CD14-positive monocyte (primary cell): ENCODE measurements around the gene MSL2. TPM values are rescaled to one million over a fixed set of nuclear protein-coding genes. Genes with fewer than 3 reads are reported as not detected.
A peak's percentile ranks its signal among the peaks of the same experiment; 100 is the strongest.

Experiments
- DNase-seq, 3 donors: peaks; one replicate each; pipeline ENCODE4 v3.0.0-alpha.2; 2011 to 2022
- H2AFZ ChIP-seq: 2 replicates; pipeline ENCODE4 v1.6.0; 2012; ENCODE audit warnings: mild to moderate bottlenecking, low read depth, low read length, inconsistent platforms; ENCODE audit not compliant: insufficient read depth, poor library complexity, severe bottlenecking
- H3K27ac ChIP-seq, 2 donors: 1 replicate in 1 of 2; 2 replicates in 1 of 2; pipeline ENCODE4 v1.5.1; 2012 to 2013; ENCODE audit warnings: low read length in 2 of 2, control low read depth in 1 of 2, inconsistent platforms in 1 of 2, low read depth in 1 of 2, mild to moderate bottlenecking in 1 of 2
- H3K27me3 ChIP-seq, 2 donors: one replicate each; pipeline versions ENCODE4 v1.6.0 to v1.6.1; 2011 to 2013; ENCODE audit warnings: low read length in 2 of 2; ENCODE audit not compliant: control insufficient read depth in 2 of 2, insufficient read depth in 2 of 2
- H3K36me3 ChIP-seq, 2 donors: replicated peaks in 1 of 2; 1 replicate in 1 of 2; 2 replicates in 1 of 2; pipeline versions ENCODE4 v1.5.1 to v1.6.1; 2012 to 2013; ENCODE audit warnings: low read length in 2 of 2, control low read depth in 1 of 2, inconsistent platforms in 1 of 2, mild to moderate bottlenecking in 1 of 2; ENCODE audit not compliant: insufficient read depth in 2 of 2, control insufficient read depth in 1 of 2
- H3K4me1 ChIP-seq, 2 donors: 1 replicate in 1 of 2; 2 replicates in 1 of 2; pipeline versions ENCODE4 v1.5.1 to v1.6.1; 2012 to 2013; ENCODE audit warnings: low read length in 2 of 2, control low read depth in 1 of 2, inconsistent platforms in 1 of 2, mild to moderate bottlenecking in 1 of 2, moderate library complexity in 1 of 2; ENCODE audit not compliant: insufficient read depth in 2 of 2, control insufficient read depth in 1 of 2
- H3K4me2 ChIP-seq: replicated peaks from 2 replicates; pipeline ENCODE3; 2012; ENCODE audit warnings: low read length, moderate library complexity, mild to moderate bottlenecking; ENCODE audit not compliant: poor library complexity, severe bottlenecking; ENCODE audit errors: extremely low read depth
- H3K4me3 ChIP-seq, 3 experiments: fragments of 200-600 bp in 1 of 3; sonication (generic) in 1 of 3; replicated peaks in 1 of 3; 1 replicate in 2 of 3; 2 replicates in 1 of 3; pipeline ENCODE4 v1.5.1; 2011 to 2013; ENCODE audit warnings: low read length in 3 of 3, mild to moderate bottlenecking in 3 of 3, control low read depth in 2 of 3, low read depth in 2 of 3, inconsistent platforms in 1 of 3, moderate library complexity in 1 of 3
- H3K79me2 ChIP-seq: 2 replicates; pipeline ENCODE4 v1.6.0; 2012; ENCODE audit warnings: mild to moderate bottlenecking, control low read depth, inconsistent platforms, low read length, moderate library complexity; ENCODE audit not compliant: insufficient read depth
- H3K9ac ChIP-seq: 2 replicates; pipeline ENCODE4 v1.6.0; 2017; ENCODE audit warnings: low read length, mild to moderate bottlenecking; ENCODE audit not compliant: insufficient read depth, poor library complexity, severe bottlenecking
- H3K9me3 ChIP-seq, 2 donors: replicated peaks in 1 of 2; 1 replicate in 1 of 2; 2 replicates in 1 of 2; pipeline versions ENCODE4 v1.5.1 to v1.6.1; 2012 to 2013; ENCODE audit warnings: low read length in 2 of 2, control low read depth in 1 of 2; ENCODE audit not compliant: control insufficient read depth in 1 of 2, insufficient read depth in 1 of 2
- H4K20me1 ChIP-seq: 2 replicates; pipeline ENCODE4 v1.6.0; 2012; ENCODE audit warnings: mild to moderate bottlenecking, low read length, control low read depth, moderate library complexity; ENCODE audit not compliant: insufficient read depth
- H3K27ac Mint-ChIP-seq, 7 donors: one replicate each; pipeline ENCODE4 v1.8.0; 2020; ENCODE audit warnings: mild to moderate bottlenecking in 7 of 7, mixed read lengths in 7 of 7, moderate library complexity in 6 of 7, inconsistent platforms in 2 of 7
- H3K27me3 Mint-ChIP-seq, 3 donors: one replicate each; pipeline ENCODE4 v1.8.0; 2021 to 2022; ENCODE audit warnings: low read depth in 3 of 3, mild to moderate bottlenecking in 3 of 3, mixed read lengths in 3 of 3, moderate library complexity in 3 of 3, inconsistent platforms in 1 of 3
- H3K36me3 Mint-ChIP-seq, 2 donors: one replicate each; pipeline ENCODE4 v1.8.0; 2020; ENCODE audit warnings: mixed read lengths in 2 of 2, inconsistent platforms in 1 of 2, mild to moderate bottlenecking in 1 of 2
- H3K4me1 Mint-ChIP-seq: one replicate; pipeline ENCODE4 v1.8.0; 2020; ENCODE audit warnings: mild to moderate bottlenecking, mixed read lengths
- H3K4me3 Mint-ChIP-seq, 2 donors: one replicate each; pipeline ENCODE4 v1.8.0; 2020; ENCODE audit warnings: mild to moderate bottlenecking in 2 of 2, mixed read lengths in 2 of 2, moderate library complexity in 1 of 2
- H3K9me3 Mint-ChIP-seq, 7 donors: one replicate each; pipeline ENCODE4 v1.8.0; 2020 to 2022; ENCODE audit warnings: mixed read lengths in 7 of 7, mild to moderate bottlenecking in 6 of 7, moderate library complexity in 6 of 7, inconsistent platforms in 2 of 7
- WGBS: methylation state at CpG from one replicate; pipeline ENCODE4 v1.1.5; 2013; ENCODE audit warnings: missing lambda C conversion rate; ENCODE audit not compliant: insufficient coverage; 5-methylcytosine and 5-hydroxymethylcytosine counted together
- intact Hi-C, 2 donors: fragments of 100-400 bp; cut with micrococcal nuclease; formaldehyde crosslinking; loops; one replicate each; pipeline versions ENCODE4 v1.15.0 to v1.15.1; 2023
- polyA plus RNA-seq, 3 donors: library from polyadenylated mRNA; depleted of rRNA in 1 of 3; unstranded in 2 of 3; stranded (reverse) in 1 of 3; fragments of 300-500 nt in 2 of 3; fragments of >200 nt in 1 of 3; fragmentation: Illumina TruSeq in 2 of 3; gene quantifications; 1 replicate in 2 of 3; 2 replicates in 1 of 3; pipeline ENCODE4 v1.2.3, GENCODE V29; 2012 to 2021
- TF ChIP-seq, protein P1 (sequence below): fragments of 200-600 bp; IDR thresholded peaks from one replicate; pipeline ENCODE4 v1.8.0; 2022; ENCODE audit warnings: antibody characterized with exemption, mild to moderate bottlenecking

MSL2 gene
- polyA plus RNA-seq, 3 donors = 13.3 to 25.5 (median 15.9) TPM

- Mint-ChIP-seq H3K27me3 (no peaks in the 10 kb centered on the region), H3K4me3 (no peak overlapping the region), H3K27ac (peak overlapping the region in 3 of 7 donors; percentile 71 to 85 (median 72)), H3K4me1 (peaks cover 83% of the 10 kb centered on the region), H3K9me3 (peaks cover 0 to 3% (median 0%) of the 10 kb centered on the region in 7 donors), H3K36me3 (peaks cover 4 to 22% of the 10 kb centered on the region in 2 donors)
- H3K4me2 ChIP-seq = peak overlapping the region; percentile 14
- 28% methylated on average over 2 of the region's 3 CpGs for WGBS
- peak overlapping the region in 1 of 3 experiments; percentile 12 for H3K4me3 ChIP-seq
- peaks cover 100% of the 10 kb centered on the region for H4K20me1 ChIP-seq
- TF ChIP-seq, protein P1, sequence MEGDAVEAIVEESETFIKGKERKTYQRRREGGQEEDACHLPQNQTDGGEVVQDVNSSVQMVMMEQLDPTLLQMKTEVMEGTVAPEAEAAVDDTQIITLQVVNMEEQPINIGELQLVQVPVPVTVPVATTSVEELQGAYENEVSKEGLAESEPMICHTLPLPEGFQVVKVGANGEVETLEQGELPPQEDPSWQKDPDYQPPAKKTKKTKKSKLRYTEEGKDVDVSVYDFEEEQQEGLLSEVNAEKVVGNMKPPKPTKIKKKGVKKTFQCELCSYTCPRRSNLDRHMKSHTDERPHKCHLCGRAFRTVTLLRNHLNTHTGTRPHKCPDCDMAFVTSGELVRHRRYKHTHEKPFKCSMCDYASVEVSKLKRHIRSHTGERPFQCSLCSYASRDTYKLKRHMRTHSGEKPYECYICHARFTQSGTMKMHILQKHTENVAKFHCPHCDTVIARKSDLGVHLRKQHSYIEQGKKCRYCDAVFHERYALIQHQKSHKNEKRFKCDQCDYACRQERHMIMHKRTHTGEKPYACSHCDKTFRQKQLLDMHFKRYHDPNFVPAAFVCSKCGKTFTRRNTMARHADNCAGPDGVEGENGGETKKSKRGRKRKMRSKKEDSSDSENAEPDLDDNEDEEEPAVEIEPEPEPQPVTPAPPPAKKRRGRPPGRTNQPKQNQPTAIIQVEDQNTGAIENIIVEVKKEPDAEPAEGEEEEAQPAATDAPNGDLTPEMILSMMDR = no peak
- peak in 1 of 3 donors; percentile 14 for DNase-seq
- H3K27ac ChIP-seq = peak overlapping the region; percentile 40 to 55
- no peaks in the 10 kb centered on the region for H3K36me3 ChIP-seq
- no peaks in the 10 kb centered on the region for H3K27me3 ChIP-seq
- H3K79me2 ChIP-seq = peaks cover 100% of the 10 kb centered on the region
- intact Hi-C loops = no loop called here
- H2AFZ ChIP-seq = no peak overlapping the region
- no peaks in the 10 kb centered on the region for H3K9me3 ChIP-seq
- peaks cover 34 to 64% of the 10 kb centered on the region in 2 donors for H3K4me1 ChIP-seq
- no peak overlapping the region for H3K9ac ChIP-seq
Observed at GRCh38 chr3:136186344-136186743, 9.8 kb downstream of the MSL2 start.

- Histone ChIP-seq H3K4me3 (no peak overlapping the region), H3K79me2 (peaks cover 100% of the 10 kb centered on the region), H3K4me2 (no peak overlapping the region), H3K9ac (no peak overlapping the region), H3K36me3 (no peaks in the 10 kb centered on the region), H2AFZ (no peak overlapping the region), H3K27ac (no peak overlapping the region), H3K9me3 (no peaks in the 10 kb centered on the region), H3K27me3 (no peaks in the 10 kb centered on the region), H4K20me1 (peaks cover 99% of the 10 kb centered on the region), H3K4me1 (peaks cover 24 to 54% of the 10 kb centered on the region in 2 donors)
- H3K36me3 Mint-ChIP-seq = peaks cover 0 to 15% of the 10 kb centered on the region in 2 donors
- no peaks in the 10 kb centered on the region for H3K9me3 Mint-ChIP-seq
- H3K27ac Mint-ChIP-seq = peak overlapping the region in 2 of 7 donors; percentile 42 to 43
- no peak for DNase-seq
- WGBS = no CpG with 5 or more reads among the region's 2 CpGs
- H3K4me3 Mint-ChIP-seq = no peak overlapping the region
- no peaks in the 10 kb centered on the region for H3K27me3 Mint-ChIP-seq
- intact Hi-C loops = no loop called here
- TF ChIP-seq, protein P1 = no peak
- H3K4me1 Mint-ChIP-seq = peaks cover 75% of the 10 kb centered on the region
Observed at GRCh38 chr3:136184703-136185102, 11.4 kb downstream of the MSL2 start.
